UCSD-AML1 (cell line): ENCODE measurements around the gene GPX3.

Source experiments
- DNase-seq: peaks from one replicate; lab custom pipeline; 2025; ENCODE audit not compliant: unreplicated experiment; lab: John Stamatoyannopoulos, UW

GPX3 gene

DNA sequence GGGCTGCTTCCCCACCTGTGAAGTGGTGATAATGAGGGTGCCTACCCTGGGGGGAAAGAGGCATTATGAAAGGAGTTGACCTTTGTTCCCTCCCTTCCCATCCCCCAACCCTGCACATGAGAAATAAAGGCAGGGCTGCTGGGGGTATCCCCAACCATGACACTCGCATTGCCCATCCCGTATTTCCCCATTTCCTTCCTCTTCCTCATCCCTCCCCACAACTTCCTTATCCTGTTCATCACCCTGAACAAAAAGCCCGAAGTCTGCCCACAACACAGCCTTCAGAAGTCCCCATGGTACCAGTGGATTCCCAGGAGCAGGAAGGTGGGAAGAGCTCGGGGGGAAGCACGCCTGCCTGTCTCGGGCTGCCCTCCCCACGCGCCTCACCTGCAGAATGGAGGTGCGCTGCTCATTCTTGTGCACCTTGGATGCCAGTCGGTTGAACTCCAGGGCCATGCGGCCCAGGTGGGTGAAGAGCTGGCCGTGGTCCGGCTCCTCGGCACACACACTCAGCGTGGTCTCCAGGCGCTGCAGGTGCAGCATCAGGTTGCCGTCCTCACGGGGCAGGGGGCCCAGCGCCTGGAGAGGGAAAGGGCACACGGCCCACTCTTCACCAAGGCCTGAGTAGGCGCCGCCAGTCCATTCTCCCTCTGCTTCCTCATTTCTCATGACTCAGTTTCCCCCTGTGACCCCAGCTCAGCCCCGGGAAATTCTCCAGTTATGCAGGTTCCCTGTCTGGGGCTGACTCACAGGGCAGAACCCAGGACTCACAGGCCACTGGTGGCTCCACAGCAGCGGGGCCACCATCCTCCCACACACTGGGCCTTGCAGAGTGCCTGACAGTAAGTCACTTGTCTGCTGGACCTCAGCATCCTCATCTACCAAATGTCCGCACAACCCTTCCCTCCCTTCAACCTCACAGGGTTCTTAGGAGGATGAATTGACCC lies 36.3 kb downstream of the GPX3 start:
- no peak for DNase-seq

DNA sequence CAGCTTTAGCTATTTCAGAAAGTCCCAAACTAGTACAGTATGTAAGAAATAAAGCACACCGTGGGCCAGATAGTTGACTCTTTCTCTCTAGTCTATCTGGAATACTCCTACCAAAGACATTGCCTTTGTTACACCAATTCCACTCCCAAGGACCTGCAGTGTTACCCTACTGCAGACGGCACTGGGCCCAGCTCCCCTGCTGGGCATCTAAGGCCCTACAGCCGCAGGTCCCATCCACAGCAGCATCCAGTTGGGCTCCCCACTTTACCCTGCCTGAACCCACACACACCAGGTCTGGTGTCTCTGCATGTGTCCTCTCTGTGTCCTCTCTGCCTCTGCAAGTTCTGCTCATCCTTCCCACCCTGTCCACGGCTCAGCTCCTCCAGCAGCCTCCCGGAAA lies 37.9 kb downstream of the GPX3 start:
- DNase-seq = no peak

DNA sequence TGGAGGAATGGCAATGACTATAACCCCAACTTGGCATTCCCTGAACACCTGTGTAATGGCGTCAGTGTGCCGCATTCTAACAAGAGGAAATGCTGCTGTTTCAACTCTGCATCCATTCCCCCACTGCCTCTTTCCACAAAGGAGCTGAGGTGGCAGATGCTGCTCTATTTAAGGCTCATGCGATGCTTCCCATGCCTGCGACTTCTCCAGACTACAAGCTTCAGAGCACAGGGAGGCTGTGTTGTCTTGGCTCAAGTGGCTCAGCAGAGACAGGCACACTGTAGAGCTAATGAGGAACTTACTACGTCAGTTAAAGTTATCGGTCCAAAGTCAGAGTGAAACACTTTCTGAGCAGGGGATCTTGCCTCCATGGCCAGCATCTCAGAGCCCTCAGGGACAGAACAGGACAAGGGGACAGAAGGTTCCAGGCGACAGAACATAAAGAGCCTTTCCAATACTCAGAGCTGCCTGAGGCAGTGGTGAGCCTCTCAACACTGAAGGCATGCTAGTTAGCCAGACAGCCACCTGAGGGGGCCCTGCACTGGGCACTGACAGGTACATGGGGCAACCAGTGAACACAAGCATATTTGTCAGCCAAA lies 38.6 kb downstream of the GPX3 start:
- DNase-seq = no peak

DNA sequence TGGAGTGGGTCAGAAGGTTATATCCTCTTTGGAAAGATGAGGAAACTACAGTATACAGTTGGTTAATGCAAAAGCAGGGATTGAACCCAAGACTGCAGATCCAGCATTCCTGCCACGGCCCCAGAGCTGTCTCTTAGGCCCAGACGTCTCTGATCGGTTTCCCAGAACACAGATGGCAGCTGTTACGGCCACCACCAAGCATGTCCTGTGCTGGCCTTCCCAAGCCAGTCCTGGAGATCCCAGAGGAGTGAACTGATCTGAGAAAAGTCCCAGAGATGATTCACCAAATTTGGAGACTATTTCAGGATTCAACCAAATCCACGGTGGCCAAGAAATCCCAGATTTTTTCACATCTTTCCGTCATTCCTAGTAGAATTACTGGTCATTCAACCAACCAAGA lies 40.4 kb downstream of the GPX3 start:
- no peak for DNase-seq

DNA sequence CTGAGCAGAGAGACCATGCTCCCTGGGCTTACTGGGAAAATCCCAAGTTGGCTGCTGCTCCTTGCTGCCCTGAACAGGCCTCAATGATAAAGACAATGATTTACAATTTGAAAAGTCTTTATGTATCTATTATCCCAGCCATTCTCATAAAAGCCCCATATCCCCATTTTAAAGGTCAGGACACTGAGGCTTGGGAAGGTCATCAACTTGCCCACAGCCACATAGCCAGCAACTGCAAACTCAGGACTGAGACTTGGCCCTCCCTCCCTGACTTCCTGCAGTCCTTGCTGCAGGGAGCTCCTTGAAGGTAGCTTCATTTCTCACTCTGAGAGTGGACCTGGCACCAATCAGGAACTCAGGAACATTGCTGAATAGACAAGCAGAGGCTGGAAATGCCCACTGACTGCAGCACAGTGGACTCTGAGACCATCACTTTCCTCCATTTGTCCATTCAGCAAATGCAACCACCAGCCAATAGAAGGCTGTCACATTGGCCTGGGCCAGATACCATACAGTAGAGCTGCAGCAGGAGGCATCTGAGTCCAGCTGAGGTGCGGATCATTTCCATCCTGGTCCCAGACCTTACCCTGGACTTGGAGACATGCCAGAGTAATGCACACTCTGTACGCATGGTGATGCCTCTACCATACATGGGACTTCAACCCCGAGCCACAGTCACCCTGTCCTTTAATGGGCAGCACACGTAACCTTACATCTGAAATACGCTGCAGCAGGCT lies 42.2 kb downstream of the GPX3 start:
- no peak for DNase-seq

DNA sequence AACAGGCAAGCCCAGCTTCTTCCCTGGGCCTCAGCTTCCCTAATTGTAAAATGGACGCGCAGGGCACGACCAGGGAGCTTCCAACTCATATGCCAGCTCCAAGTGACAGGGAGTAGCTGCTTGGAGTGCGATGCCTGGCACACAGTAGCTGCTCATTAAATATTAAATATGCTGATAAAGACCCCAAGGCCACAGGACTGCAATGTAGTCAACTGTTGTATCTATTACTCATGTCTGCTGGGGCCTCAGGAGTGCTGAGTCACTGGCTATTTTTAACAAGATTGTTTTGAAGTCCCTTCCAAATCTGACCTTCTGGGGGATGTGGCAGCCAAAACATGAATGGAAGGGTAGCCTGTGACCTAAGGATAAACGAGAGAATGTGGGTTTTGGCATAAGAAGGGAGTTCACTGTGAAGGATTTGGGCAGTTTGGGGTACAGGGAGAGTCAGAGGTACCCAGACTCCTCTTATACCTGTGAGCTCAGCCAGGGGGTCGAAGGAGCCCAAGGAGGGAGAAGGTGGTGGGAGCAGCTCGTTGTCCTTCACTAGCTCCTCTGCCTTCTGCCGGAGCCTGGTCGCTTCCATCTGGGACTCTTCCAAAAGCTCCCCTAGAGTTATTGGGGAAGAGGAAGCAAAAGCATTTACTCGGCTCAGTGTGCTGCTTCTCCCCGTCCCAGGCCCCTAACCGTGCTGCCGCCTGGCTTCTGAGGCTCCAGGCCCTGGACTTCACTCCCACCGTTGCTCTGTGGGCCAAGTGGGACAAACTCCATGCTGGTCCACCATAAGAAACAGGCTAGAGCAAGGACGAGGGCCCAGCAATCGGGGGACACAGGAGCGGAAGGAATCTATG lies 43.0 kb downstream of the GPX3 start:
- no peak for DNase-seq

DNA sequence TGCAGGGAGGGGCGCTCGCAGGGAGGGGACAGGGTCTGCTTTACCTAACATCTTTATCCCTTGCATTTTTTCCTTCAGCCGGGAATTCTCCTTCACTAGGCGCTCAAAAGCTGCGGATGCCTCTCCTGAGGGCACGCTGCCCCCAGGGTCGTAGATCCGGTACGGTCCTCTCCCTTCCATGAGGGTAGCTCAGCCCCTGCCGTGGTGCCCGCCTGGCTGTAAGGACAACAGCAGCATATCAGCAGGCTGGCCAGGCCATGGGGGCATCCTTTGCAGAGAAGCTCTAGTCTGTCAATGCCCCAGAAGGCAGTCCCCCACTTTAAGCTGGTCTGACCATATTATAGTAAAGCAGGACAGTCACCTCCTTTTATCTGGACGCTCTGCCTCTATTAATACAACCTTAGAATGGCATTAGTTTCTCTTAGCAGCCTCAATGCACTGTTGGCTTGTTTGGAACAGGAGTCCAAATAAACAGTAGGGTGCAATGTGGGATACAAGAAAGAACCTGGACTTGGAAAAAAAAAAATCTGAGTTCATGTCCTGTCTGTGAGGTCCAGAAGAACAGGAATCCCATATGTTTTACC lies 44.6 kb downstream of the GPX3 start:
- DNase-seq = no peak

DNA sequence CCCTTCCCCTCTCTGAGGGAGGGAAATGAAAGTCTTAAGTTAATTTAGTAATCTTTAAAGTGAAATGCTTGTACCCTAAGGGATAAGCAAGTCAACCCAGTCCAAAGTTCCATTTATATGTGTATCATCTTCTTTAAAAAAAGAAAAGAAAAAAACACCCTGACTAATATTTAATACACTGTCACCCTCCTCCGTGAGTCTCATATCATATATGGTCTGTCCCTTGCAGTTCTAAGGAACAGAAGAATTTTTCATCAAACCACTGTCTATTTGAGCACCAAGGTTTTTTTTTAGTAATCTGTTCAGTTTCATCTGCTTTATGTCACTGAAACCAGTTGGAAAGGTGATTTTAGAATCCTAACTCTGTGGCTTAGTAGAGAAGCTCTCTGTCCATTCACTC lies 45.2 kb downstream of the GPX3 start:
- no peak for DNase-seq

DNA sequence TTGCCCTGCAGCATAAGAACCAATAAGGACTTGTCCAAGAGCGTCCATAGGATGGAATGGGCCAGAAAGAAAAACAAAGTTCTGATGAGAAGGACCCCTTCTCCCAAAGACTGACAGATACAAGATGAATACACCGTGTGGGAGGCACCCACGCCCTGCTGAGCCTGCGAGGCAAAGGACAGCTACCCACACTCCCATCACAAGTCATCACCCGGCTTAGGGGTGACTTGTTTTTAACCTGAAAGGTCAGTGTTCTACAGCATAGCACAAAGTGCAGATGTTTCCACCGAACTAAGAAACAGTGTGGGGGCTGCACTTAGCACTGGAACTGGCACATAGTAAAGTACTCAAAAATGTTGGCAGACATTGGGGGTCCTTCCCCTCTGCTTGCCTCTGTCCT lies 46.5 kb downstream of the GPX3 start:
- DNase-seq = no peak

DNA sequence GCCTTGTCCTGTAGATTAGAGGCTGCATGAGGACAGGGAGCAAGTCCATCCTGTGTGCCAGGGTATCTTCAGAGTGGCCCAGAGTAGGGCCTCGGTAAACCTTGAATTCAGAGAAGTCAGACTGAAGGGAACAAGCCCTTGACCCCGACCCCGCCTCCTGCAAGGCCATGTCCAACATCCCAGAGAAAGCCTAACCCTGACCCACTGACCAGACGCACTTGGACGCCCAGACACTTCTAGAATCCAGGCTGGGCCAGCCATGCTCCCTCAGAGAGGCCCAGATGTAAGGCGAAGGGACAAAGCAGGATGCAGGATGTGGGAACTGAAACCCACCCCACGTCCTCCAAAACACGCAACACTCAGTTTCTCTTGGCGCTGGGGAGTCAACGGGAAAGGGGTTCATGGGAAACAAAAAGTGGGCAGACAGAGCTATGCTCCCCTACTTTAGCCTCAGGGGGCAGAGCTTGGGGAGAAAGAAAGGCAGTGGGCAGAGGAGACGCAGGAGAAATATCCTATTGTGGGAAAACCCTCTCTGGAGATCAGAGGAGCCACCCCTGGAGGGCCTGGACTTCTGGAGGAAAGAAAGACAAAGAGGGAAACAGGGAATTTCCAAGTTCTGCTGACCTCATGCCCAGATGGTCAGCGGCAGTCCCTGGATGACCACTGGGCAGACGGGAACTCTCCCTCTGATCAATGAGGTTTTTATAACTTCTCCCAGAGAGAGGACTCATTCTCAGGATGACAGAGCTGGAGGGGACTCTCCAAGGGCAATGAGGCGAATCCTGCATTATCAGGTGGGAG lies 47.4 kb downstream of the GPX3 start:
- no peak for DNase-seq

DNA sequence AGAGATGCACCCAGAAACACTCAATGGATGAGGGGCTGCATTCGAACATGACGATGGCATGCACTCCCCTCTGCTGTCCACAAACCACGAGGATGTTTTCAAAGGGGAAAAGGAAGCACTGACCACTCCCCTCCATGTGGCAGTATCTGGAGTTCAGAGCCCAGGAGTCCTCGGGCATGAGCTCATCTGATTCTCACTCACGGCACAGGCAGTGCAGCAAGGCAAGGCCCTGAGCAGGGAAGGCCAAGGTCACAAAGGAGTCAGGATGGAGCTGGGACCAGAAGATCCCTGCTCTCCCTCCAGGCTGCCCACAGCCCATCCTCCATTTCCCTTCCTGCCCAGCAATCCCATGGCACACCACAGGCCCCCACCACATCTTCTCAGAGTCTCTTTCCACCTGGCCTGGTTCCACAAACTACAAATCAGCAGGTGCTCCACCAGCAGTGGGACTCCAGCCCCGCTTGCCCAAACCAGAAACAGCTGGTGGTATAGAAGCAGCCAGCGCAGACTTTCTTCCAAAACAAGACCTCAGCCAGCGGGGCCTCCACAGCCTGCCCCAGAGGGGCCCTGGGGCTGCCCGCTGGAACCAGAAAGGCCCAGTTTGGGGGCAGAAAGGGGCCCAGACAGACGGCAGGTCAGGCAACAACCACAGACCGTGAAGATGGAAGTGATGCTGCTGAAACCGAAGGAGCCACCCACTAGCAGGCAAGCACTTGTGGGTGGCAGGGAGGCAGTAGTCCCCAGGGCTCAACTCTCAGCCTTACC lies 48.2 kb downstream of the GPX3 start:
- DNase-seq = no peak

DNA sequence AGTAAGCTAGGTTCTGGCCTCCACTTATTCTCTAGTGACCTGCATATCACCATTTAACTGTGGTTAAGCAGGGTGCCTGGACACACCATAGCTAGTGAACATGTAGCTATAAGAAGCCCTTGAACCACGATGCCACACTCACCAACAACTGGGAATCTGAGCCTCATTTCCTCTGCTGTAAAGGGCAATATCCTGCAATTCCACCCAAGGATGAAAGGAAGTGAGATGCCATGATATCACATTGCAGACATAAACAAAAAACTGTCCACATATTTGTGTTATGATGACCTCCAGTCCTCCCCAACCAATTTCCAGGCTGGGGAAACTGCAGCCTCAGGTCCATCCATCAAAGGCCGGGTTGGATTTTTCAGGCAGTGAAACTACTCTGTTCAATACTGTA lies 50.1 kb downstream of the GPX3 start:
- DNase-seq = no peak

DNA sequence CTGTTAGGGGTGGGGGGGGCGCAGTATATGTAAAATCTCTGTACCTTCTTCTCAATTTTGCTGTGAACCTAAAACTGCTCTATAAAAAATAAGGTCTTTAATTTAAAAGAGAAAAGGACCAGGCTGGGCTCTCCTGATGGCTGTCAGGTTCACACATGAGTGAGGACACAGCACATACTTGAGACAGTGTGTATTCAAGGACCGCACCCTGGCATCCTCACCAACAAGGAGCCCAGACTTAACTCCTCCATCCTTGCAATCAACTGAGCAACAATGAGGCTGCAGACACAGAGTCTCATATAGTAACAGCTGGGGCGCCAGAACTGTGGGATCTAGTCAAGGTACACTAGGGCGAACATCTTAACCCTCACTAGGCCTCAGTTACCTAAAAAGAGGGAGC lies 50.6 kb downstream of the GPX3 start:
- no peak for DNase-seq

DNA sequence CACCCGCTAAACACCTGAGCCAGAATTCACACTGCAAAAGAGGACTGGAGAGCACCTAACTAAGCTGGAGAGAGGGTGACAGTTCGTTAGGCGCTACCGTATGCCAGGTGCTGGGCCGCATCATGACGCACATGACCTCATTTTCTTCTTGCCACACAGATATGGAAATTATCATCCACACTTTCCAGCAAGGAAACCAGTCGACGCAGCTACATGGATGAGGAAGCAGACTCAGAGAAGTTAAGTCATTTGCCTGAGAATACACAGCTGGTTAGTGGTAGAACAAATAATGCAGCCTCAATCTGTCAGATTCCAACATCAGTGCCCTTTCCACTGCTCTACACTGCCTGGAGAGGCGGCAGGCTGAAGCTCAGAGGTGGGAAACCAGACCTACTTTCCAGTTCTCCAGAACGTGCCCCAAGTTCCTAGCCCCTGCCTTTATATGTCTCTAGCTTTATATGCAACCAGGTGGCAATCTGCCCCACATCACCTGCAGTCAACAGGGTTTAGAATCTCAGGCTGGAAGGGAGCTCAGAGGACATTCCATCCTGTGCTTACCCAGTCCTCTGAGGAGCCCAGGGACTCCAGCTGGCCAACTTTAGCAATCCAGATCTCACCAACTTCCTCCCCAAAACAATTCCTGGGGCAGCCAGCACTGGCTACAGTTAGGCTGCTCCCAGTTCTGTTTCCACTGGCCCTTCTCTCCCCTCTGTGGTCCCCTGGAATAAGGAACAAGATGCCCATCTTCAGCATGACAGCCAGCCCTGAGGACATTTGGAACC lies 51.6 kb downstream of the GPX3 start:
- no peak for DNase-seq

DNA sequence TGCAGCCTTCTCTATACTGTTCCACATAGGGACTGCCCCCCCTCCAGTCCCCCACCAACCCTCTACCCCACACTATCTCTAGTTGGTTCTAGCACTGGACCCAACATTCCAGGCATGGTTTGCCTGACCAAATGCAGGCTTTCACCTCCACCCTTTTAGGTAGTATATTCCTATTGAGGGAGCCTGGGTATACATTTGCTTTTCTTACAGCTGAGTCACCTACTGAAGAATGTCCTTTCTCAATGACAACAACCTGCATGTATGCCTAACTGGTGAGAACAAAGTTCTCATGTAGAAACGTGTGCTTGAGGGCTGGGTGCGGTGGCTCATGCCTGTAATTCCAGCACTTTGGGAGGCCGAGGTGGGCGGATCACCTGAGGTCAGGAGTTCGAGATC lies 52.2 kb downstream of the GPX3 start:
- DNase-seq = no peak

DNA sequence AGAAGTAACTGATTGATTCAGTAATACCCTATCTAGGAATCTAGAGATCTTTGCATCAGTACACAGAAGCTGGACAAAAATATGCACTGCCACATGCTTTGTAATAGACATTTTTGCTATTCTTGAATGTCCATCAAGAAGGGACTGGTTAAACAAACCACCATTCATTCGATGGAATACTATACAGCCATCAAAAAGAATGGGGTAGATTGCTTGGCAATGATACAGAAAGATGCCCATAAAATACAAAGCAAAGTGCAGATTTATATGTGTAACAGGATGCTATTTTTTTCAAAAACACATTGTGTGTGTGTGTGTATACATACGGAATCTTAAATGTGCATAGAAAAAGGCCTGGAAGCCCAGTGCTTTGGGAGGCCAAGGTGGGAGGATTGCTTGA lies 52.9 kb downstream of the GPX3 start:
- no peak for DNase-seq

DNA sequence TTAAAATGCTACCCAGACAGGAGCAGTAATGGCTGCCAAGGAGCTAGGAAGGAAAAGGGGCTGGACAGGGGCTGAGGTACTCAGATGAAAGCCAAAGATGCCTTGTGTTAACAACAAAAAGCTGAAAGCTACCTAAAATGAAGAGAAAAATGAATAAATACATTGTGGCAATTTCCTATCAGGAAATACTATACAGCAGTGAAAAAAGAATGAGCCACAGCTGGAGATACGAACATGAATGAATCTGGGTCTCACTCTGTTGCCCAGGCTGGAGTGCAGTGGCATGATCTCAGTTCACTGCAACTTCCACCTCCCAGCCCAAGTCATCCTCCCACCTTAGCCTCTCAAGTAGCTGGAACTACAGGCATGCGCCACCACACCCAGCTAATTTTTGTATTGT lies 54.2 kb downstream of the GPX3 start:
- no peak for DNase-seq

DNA sequence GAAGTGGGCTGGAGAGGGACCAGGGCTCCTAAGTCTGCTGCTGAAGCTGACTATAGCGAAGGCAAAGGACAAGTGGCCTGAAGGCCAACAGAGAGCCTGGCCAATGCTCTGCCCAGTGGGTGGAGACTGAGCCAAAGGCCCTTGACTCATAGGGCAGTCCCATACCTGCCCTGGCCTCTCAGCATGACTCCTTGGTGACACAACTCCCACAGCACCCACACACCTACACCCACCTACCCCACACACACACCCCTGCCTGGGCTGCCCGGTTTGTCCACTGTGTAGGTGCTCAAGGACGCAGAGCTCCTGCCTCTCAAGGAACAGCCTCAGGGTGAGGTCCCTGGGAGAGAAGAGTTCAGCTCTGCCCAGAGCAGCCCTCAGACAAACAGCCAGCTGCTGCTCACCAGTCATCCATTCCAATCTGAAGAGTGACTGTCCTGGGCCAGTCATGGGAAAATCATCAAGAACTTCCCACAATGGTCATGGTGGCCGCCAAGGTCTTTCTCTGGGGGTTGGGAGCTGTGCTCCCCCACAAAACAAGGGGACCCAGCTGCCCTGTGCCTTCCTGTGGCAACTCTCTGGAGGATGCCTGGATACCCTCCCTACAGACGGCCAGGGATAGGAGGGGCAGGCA lies 55.4 kb downstream of the GPX3 start:
- DNase-seq = no peak
